Neuron (in vitro differentiated cells): Measurements from ENCODE around the gene DFFA.

ENCODE experiments used
- H2AFZ ChIP-seq: one replicate; pipeline ENCODE4 v1.6.1; 2013; ENCODE audit warnings: low read depth, mild to moderate bottlenecking, inconsistent platforms, low read length, moderate library complexity
- H3K27me3 ChIP-seq: one replicate; pipeline ENCODE4 v1.6.1; 2013; ENCODE audit warnings: low read length; ENCODE audit not compliant: insufficient read depth
- H3K36me3 ChIP-seq: one replicate; pipeline ENCODE4 v1.6.1; 2013; ENCODE audit warnings: low read length; ENCODE audit not compliant: insufficient read depth
- H3K4me1 ChIP-seq: one replicate; pipeline ENCODE4 v1.6.1; 2013; ENCODE audit warnings: low read length; ENCODE audit not compliant: insufficient read depth
- H3K4me3 ChIP-seq: 2 replicates; pipeline ENCODE4 v1.5.1; 2013; ENCODE audit warnings: mild to moderate bottlenecking, low read length, moderate library complexity
- H3K9me3 ChIP-seq: one replicate; pipeline ENCODE4 v1.6.1; 2013; ENCODE audit warnings: low read length

Gene DFFA

GRCh38 chr1:10444795-10445397 is 27.4 kb downstream of the DFFA start:
- H2AFZ ChIP-seq: no peak overlapping the region
- no peaks in the 10 kb centered on the region for H3K4me1 ChIP-seq
- H3K36me3 ChIP-seq: peaks cover 19% of the 10 kb centered on the region
- H3K27me3 ChIP-seq: no peaks in the 10 kb centered on the region
- no peak overlapping the region for H3K4me3 ChIP-seq
- H3K9me3 ChIP-seq: no peaks in the 10 kb centered on the region

GRCh38 chr1:10444248-10444647 is 28.1 kb downstream of the DFFA start:
- H2AFZ ChIP-seq: no peak overlapping the region
- no peaks in the 10 kb centered on the region for H3K4me1 ChIP-seq
- H3K27me3 ChIP-seq: no peaks in the 10 kb centered on the region
- H3K9me3 ChIP-seq: no peaks in the 10 kb centered on the region
- H3K36me3 ChIP-seq: peaks cover 19% of the 10 kb centered on the region
- H3K4me3 ChIP-seq: no peak overlapping the region

- peaks cover 20% of the 10 kb centered on the region for H3K36me3 ChIP-seq
- H2AFZ ChIP-seq: no peak overlapping the region
- no peaks in the 10 kb centered on the region for H3K27me3 ChIP-seq
- H3K9me3 ChIP-seq: no peaks in the 10 kb centered on the region
- H3K4me3 ChIP-seq: no peak overlapping the region
- no peaks in the 10 kb centered on the region for H3K4me1 ChIP-seq
These were observed 31.5 kb downstream of the DFFA start for GRCh38 chr1:10440794-10441193.

- H3K4me3 ChIP-seq: no peak overlapping the region
- no peaks in the 10 kb centered on the region for H3K9me3 ChIP-seq
- H2AFZ ChIP-seq: no peak overlapping the region
- H3K27me3 ChIP-seq: no peaks in the 10 kb centered on the region
- H3K36me3 ChIP-seq: peaks cover 15% of the 10 kb centered on the region
- no peaks in the 10 kb centered on the region for H3K4me1 ChIP-seq
These were observed 32.0 kb downstream of the DFFA start for GRCh38 chr1:10440305-10440704.

- H3K9me3 ChIP-seq: no peaks in the 10 kb centered on the region
- peaks cover 11% of the 10 kb centered on the region for H3K36me3 ChIP-seq
- no peak overlapping the region for H3K4me3 ChIP-seq
- no peak overlapping the region for H2AFZ ChIP-seq
- no peaks in the 10 kb centered on the region for H3K27me3 ChIP-seq
- H3K4me1 ChIP-seq: no peaks in the 10 kb centered on the region
These were observed 33.6 kb downstream of the DFFA start for GRCh38 chr1:10438677-10439163.

GRCh38 chr1:10437052-10437451 is 35.3 kb downstream of the DFFA start:
- H3K4me3 ChIP-seq: no peak overlapping the region
- H3K9me3 ChIP-seq: no peaks in the 10 kb centered on the region
- H3K36me3 ChIP-seq: peaks cover 13% of the 10 kb centered on the region
- no peaks in the 10 kb centered on the region for H3K4me1 ChIP-seq
- no peaks in the 10 kb centered on the region for H3K27me3 ChIP-seq
- no peak overlapping the region for H2AFZ ChIP-seq

GRCh38 chr1:10434590-10434989 is 37.7 kb downstream of the DFFA start:
- Histone ChIP-seq H3K36me3 (peaks cover 9% of the 10 kb centered on the region), H3K4me3 (no peak overlapping the region), H3K27me3 (no peaks in the 10 kb centered on the region), H3K9me3 (no peaks in the 10 kb centered on the region), H2AFZ (no peak overlapping the region), H3K4me1 (peaks cover 11% of the 10 kb centered on the region)

GRCh38 chr1:10433790-10434189 is 38.5 kb downstream of the DFFA start:
- peaks cover 9% of the 10 kb centered on the region for H3K36me3 ChIP-seq
- H2AFZ ChIP-seq: no peak overlapping the region
- H3K27me3 ChIP-seq: no peaks in the 10 kb centered on the region
- no peak overlapping the region for H3K4me3 ChIP-seq
- no peaks in the 10 kb centered on the region for H3K9me3 ChIP-seq
- H3K4me1 ChIP-seq: peaks cover 11% of the 10 kb centered on the region

GRCh38 chr1:10432910-10433700 is 39.2 kb downstream of the DFFA start:
- Histone ChIP-seq H3K27me3 (no peaks in the 10 kb centered on the region), H3K4me1 (peaks cover 11% of the 10 kb centered on the region), H2AFZ (no peak overlapping the region), H3K36me3 (peaks cover 6% of the 10 kb centered on the region), H3K4me3 (no peak overlapping the region), H3K9me3 (no peaks in the 10 kb centered on the region)

- H3K27me3 ChIP-seq: no peaks in the 10 kb centered on the region
These were observed 41.1 kb downstream of the DFFA start for GRCh38 chr1:10431070-10431730.

GRCh38 chr1:10430216-10431069 is 41.9 kb downstream of the DFFA start, which contains the start of gene CENPS:
Gene CENPS (plus strand): TSS chr1:10430433. CDS start chr1:10430518, 85 bp downstream.
- Histone ChIP-seq H3K4me1 (peaks cover 11% of the 10 kb centered on the region), H3K9me3 (no peaks in the 10 kb centered on the region), H3K36me3 (peaks cover 6% of the 10 kb centered on the region), H3K4me3 (peak within 1 kb of the TSS; percentile 93), H2AFZ (peak within 1 kb of the TSS; percentile 83), H3K27me3 (no peaks in the 10 kb centered on the region)

More at GRCh38 chr1:10431070-10431730, 41.1 kb downstream of the DFFA start:
- Histone ChIP-seq H3K4me3 (peak overlapping the region; percentile 93), H3K9me3 (no peaks in the 10 kb centered on the region), H2AFZ (peak overlapping the region; percentile 83), H3K36me3 (peaks cover 6% of the 10 kb centered on the region), H3K4me1 (peaks cover 11% of the 10 kb centered on the region)

- peak overlapping the region; percentile 93 for H3K4me3 ChIP-seq
- H3K36me3 ChIP-seq: peaks cover 6% of the 10 kb centered on the region
- H3K9me3 ChIP-seq: no peaks in the 10 kb centered on the region
- H3K4me1 ChIP-seq: peaks cover 11% of the 10 kb centered on the region
- H2AFZ ChIP-seq: no peak overlapping the region
- no peaks in the 10 kb centered on the region for H3K27me3 ChIP-seq
These were observed 42.5 kb downstream of the DFFA start for GRCh38 chr1:10429868-10430215.
